NT2/D1 (cell line): Measurements from ENCODE around the gene GSAP.

ENCODE experiments used
- SUZ12 ChIP-seq: IDR thresholded peaks from 2 replicates; pipeline ENCODE4 v1.6.1; 2011; ENCODE audit not compliant: insufficient read length, insufficient read depth; ENCODE audit errors: extremely low read depth
- YY1 ChIP-seq: IDR thresholded peaks from 2 replicates; pipeline ENCODE4 v1.6.1; 2011; ENCODE audit not compliant: insufficient read length, insufficient read depth
- ZNF274 ChIP-seq: IDR thresholded peaks from 2 replicates; pipeline ENCODE4 v1.6.1; 2011; ENCODE audit warnings: mild to moderate bottlenecking, low read depth, low read length

DNA sequence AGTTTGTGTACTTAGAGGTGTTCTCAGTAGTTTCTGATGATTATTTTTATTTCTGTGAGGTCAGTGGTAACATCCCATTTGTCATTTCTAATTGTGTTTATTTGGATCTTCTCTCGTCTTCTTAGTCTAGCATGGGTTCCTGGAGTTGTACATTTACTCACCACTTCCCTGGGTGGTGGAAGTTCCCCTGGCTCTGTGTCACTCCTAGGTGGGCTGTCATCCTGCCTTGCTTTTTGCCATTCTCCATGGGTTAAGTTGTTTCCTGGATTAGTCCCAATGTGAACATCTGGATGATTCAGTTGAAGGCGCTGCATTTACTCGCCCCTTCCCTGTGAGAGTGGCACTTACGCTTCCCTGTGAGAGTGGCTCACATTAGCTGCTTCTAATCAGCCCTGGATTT, 48.2 kb downstream of the GSAP start:
- no peak for TF ChIP-seq ZNF274
- TF ChIP-seq YY1 = no peak
- TF ChIP-seq SUZ12 = no peak
